LNCaP clone FGC (cell line): Measurements from ENCODE around the gene ABCA6.

Experiments
- DNase-seq: peaks from one replicate; pipeline ENCODE4 v3.0.0-alpha.2; 2011; ENCODE audit warnings: low read depth
- H3K4me3 ChIP-seq: 2 replicates; pipeline ENCODE4 v1.5.1; 2011; ENCODE audit warnings: mild to moderate bottlenecking, low read depth, low read length, control low read depth
- CTCF ChIP-seq: IDR thresholded peaks from 2 replicates; pipeline ENCODE4 v1.5.1; 2012; ENCODE audit warnings: mild to moderate bottlenecking; ENCODE audit not compliant: control insufficient read depth, insufficient read depth; ENCODE audit errors: extremely low read depth

The ABCA6 gene

GRCh38 chr17:69048634-69049033, 93.1 kb downstream of the ABCA6 start:
- no peak for DNase-seq
- H3K4me3 ChIP-seq, result no peak overlapping the region

GRCh38 chr17:69047368-69048263, 94.1 kb downstream of the ABCA6 start:
- no peak for TF ChIP-seq CTCF
- no peak overlapping the region for H3K4me3 ChIP-seq
- no peak for DNase-seq

More at GRCh38 chr17:69048634-69049033, 93.1 kb downstream of the ABCA6 start:
- TF ChIP-seq CTCF, result no peak

GRCh38 chr17:69046121-69046807, 95.4 kb downstream of the ABCA6 start:
- no peak overlapping the region for H3K4me3 ChIP-seq
- no peak for DNase-seq
- no peak for TF ChIP-seq CTCF

- H3K4me3 ChIP-seq, result no peak overlapping the region
- DNase-seq, result no peak
- no peak for TF ChIP-seq CTCF
Observed at GRCh38 chr17:69045646-69046045, 96.0 kb downstream of the ABCA6 start.

- no peak overlapping the region for H3K4me3 ChIP-seq
- TF ChIP-seq CTCF, result no peak
- DNase-seq, result no peak
Observed at GRCh38 chr17:69044371-69044770, 97.3 kb downstream of the ABCA6 start.

- no peak overlapping the region for H3K4me3 ChIP-seq
- no peak for TF ChIP-seq CTCF
- DNase-seq, result no peak
Observed at GRCh38 chr17:69043098-69043734, 98.5 kb downstream of the ABCA6 start.
